H1 (cell line): Measurements from ENCODE around the gene CRABP2. TPM values are rescaled to one million over a fixed set of nuclear protein-coding genes. Genes with fewer than 3 reads are reported as not detected.

ENCODE experiments used
- EP300 ChIP-seq, 2 experiments: IDR thresholded peaks; 1 replicate in 1 of 2; 2 replicates in 1 of 2; pipeline ENCODE4 v1.6.1; 2011 to 2012; ENCODE audit warnings: low read depth in 2 of 2, low read length in 2 of 2, mild to moderate bottlenecking in 2 of 2, borderline replicate concordance in 1 of 2, inconsistent platforms in 1 of 2, moderate library complexity in 1 of 2
- TAF7 ChIP-seq: optimal IDR thresholded peaks from 2 replicates; pipeline ENCODE3; 2011; ENCODE audit warnings: low read depth, mild to moderate bottlenecking, inconsistent platforms, low read length, moderate library complexity, borderline replicate concordance
- polyA plus RNA-seq, 7 experiments: library from polyadenylated mRNA; depleted of rRNA in 3 of 7; stranded (reverse) in 5 of 7; unstranded in 2 of 7; fragments of >200 nt in 5 of 7; fragments of 200-250 nt in 2 of 7; gene quantifications; 1 replicate in 5 of 7; 2 replicates in 1 of 7; 4 replicates in 1 of 7; pipeline versions ENCODE4 v1.2.1 to v1.2.3, GENCODE V29; 2011 to 2013; ENCODE audit warnings: missing spikeins in 2 of 7, mixed read lengths in 2 of 7
- total RNA-seq: library from RNA; stranded (reverse); fragmentation: NEBNext Ultra II Directional; extraction: Animal tissue kit (Norgen Biotek cat#: 25700); gene quantifications from 2 replicates; pipeline ENCODE4 v1.2.1, GENCODE V29; 2021

Gene CRABP2
- total and polyA plus RNA-seq, 2 of the 8 experiments (the other 6 are each of a cell fraction or from before 2014, with no cell fraction given), result 69.2 to 119 TPM

GRCh38 chr1:156707417-156708217, 2.2 kb upstream of the CRABP2 start (continued):
- TF ChIP-seq TAF7, result no peak
- TF ChIP-seq EP300 (IDR thresholded peaks at IDR 0.05; ENCODE audit: borderline replicate concordance in 1 of 2, low read depth in 2 of 2, low read length in 2 of 2), result no peak
